Measurements from ENCODE around the gene TMEM41B. TPM values are rescaled to one million over a fixed set of nuclear protein-coding genes. Genes with fewer than 3 reads are reported as not detected.

Gene TMEM41B
- total RNA-seq, 2 donors from 2014 or later: 41.7 to 64.5 TPM

DNA sequence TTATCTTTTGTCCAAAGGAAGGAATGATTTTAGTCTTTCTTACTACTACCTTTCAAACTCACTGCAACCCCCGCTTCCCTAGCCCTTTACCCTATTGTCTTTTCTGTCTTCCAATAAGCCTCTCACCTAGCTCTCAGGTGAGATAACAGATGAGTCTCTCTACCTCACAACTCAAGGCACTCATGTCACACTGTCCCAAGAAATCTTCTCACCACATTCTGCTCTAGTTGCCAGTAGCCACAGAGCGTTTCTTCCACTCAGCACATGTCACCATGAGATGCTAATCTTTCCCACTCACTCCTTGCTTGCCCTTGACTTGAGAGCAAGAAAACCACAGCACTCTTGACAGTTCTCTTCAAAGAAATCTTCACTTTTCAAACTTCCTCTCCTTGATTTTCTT, 32.7 kb upstream of the TMEM41B start:
- no peak for DNase-seq
- no peaks in the 10 kb centered on the region for H3K9me3 ChIP-seq
- intact Hi-C loops (cut with DNase I): no loop called here
- no peak for TF ChIP-seq CTCF (IDR thresholded peaks at IDR 0.05)
- H3K36me3 ChIP-seq: no peaks in the 10 kb centered on the region
- H3K27me3 ChIP-seq: no peaks in the 10 kb centered on the region
- no peak overlapping the region for H3K27ac ChIP-seq
- H3K9ac ChIP-seq (ENCODE audit: low read depth in 2 of 2, low read length in 2 of 2): no peak overlapping the region
- H3K4me3 ChIP-seq: no peak overlapping the region
- no peaks in the 10 kb centered on the region for H3K4me1 ChIP-seq

DNA sequence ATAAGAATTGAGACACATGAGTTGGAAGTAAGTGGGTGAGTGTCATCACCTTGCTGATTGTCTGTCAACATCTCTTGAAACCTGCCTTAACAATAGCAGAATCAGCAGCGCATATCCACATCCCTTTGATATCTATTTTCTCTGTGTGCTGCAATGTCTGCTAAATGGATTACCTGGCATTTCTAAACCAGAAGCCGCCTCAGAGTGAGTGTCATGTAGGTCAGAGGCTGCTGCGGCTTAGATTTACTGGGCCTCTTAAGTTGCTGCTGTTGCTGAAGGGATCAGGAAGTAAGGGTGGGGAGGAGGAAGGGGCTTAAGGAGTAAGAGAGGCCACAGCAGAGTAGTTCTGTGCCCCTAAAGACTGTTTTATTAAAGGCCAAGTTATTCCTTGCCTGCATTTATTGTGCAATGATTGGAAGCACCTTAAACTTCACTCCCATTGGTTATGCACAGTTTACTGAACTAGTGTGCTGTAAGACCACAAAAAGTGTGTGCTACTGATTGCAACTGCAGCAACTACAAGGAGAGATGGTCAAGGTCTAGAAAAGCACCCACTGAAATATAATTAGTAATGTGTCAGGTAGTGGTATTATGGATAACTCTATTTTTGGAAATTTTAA, 29.8 kb upstream of the TMEM41B start:
- no peak for DNase-seq
- intact Hi-C loops (cut with DNase I): no loop called here

DNA sequence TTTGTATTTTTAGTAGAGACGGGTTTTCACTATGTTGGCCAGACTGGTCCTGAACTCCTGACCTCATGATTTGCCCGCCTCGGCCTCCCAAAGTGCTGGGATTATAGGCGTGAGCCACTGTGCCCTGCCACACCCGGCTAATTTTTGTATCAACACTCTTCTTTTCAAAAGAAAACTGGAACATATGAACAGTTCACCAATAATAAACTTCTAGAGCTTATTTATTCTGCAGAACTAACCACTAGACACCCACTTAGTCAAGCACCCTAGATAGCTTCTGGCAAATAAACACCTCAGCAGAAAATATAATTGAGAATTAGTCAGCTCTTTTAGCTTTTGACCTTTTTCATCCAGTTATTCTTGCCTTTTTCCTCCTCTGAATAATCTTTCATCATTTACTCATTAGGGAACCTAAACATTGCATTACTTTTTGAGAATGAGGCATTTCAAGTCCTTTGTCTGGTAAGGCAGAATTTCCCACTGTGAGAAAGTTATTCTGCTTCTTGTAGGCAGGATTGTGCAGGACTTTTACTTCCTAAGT, 27.3 kb upstream of the TMEM41B start:
- Histone ChIP-seq H3K36me3 (no peaks in the 10 kb centered on the region), H3K4me1 (no peaks in the 10 kb centered on the region), H3K27ac (no peak overlapping the region), H3K27me3 (no peaks in the 10 kb centered on the region), H3K9me3 (no peaks in the 10 kb centered on the region), H3K4me3 (no peak overlapping the region), H3K9ac (ENCODE audit: low read depth in 2 of 2, low read length in 2 of 2) (no peak overlapping the region)
- TF ChIP-seq CTCF (IDR thresholded peaks at IDR 0.05): no peak
- intact Hi-C loops (cut with DNase I): no loop called here
- no peak for DNase-seq

More for the DNA sequence above, 29.8 kb upstream of the TMEM41B start:
- Histone ChIP-seq H3K27ac (no peak overlapping the region), H3K36me3 (no peaks in the 10 kb centered on the region), H3K9me3 (no peaks in the 10 kb centered on the region), H3K27me3 (no peaks in the 10 kb centered on the region), H3K4me1 (no peaks in the 10 kb centered on the region), H3K9ac (ENCODE audit: low read depth in 2 of 2, low read length in 2 of 2) (no peak overlapping the region), H3K4me3 (no peak overlapping the region)
- TF ChIP-seq CTCF (IDR thresholded peaks at IDR 0.05): no peak

GRCh38 chr11:9332655-9333054, 18.3 kb upstream of the TMEM41B start:
- Histone ChIP-seq H3K9me3 (no peaks in the 10 kb centered on the region), H3K27me3 (no peaks in the 10 kb centered on the region), H3K27ac (no peak overlapping the region), H3K9ac (ENCODE audit: low read depth in 2 of 2, low read length in 2 of 2) (no peak overlapping the region), H3K4me1 (no peaks in the 10 kb centered on the region), H3K36me3 (no peaks in the 10 kb centered on the region), H3K4me3 (no peak overlapping the region)
- TF ChIP-seq CTCF (IDR thresholded peaks at IDR 0.05): no peak
- intact Hi-C loops (cut with DNase I): no loop called here
- no peak for DNase-seq

GRCh38 chr11:9330387-9331384, 16.3 kb upstream of the TMEM41B start:
- no peaks in the 10 kb centered on the region for H3K36me3 ChIP-seq
- H3K27me3 ChIP-seq: no peaks in the 10 kb centered on the region
- intact Hi-C loops (cut with DNase I): no loop called here
- H3K27ac ChIP-seq: no peak overlapping the region
- TF ChIP-seq CTCF (IDR thresholded peaks at IDR 0.05): no peak
- no peak overlapping the region for H3K4me3 ChIP-seq
- no peak overlapping the region for H3K9ac ChIP-seq (ENCODE audit: low read depth in 2 of 2, low read length in 2 of 2)
- DNase-seq: no peak
- no peaks in the 10 kb centered on the region for H3K4me1 ChIP-seq
- H3K9me3 ChIP-seq: no peaks in the 10 kb centered on the region
